T-cell (primary cell): ENCODE results near the gene DBT. TPM values are rescaled to one million over a fixed set of nuclear protein-coding genes. Genes with fewer than 3 reads are reported as not detected.

Experiments
- ATAC-seq, 4 experiments: fragments of 200-7000 bp in 3 of 4; fragments of 150-1000 bp in 1 of 4; cut with Tn5 transposase; replicated peaks in 1 of 4; 1 replicate in 3 of 4; 2 replicates in 1 of 4; pipeline ENCODE4 v1.10.0; 2021; ENCODE audit warnings: moderate library complexity in 3 of 4, mild to moderate bottlenecking in 2 of 4, moderate number of reproducible peaks in 1 of 4
- CTCF ChIA-PET, 2 donors: fragments of 300-600 bp; sonication (Branson Sonifier 250); formaldehyde crosslinking; loops; one replicate each; lab custom pipeline; 2022; ENCODE audit warnings: antibody characterized with exemption in 2 of 2; lab: Charles Lee
- POLR2A ChIA-PET, 2 donors: fragments of 300-600 bp; sonication (Branson Sonifier 250); formaldehyde crosslinking; loops; one replicate each; lab custom pipeline; 2022; ENCODE audit warnings: antibody characterized with exemption in 2 of 2; lab: Charles Lee
- DNase-seq, 35 experiments: peaks; one replicate each; pipeline versions ENCODE4 v3.0.0 to v3.0.0-alpha.2; 2013 to 2023
- H3K27ac ChIP-seq: one replicate; pipeline ENCODE4 v1.5.1; 2013; ENCODE audit warnings: low read length
- H3K27me3 ChIP-seq, 2 experiments: replicated peaks in 1 of 2; 1 replicate in 1 of 2; 2 replicates in 1 of 2; pipeline versions ENCODE4 v1.6.1 to v1.7.0; 2013; ENCODE audit warnings: low read length in 1 of 2, mixed read lengths in 1 of 2; ENCODE audit not compliant: control insufficient read depth in 2 of 2, insufficient read depth in 2 of 2; ENCODE audit errors: extremely low read depth in 1 of 2
- H3K36me3 ChIP-seq, 2 donors: 1 replicate in 1 of 2; 2 replicates in 1 of 2; pipeline versions ENCODE4 v1.6.1 to v1.7.0; 2013; ENCODE audit warnings: low read length in 1 of 2; ENCODE audit not compliant: control insufficient read depth in 2 of 2, insufficient read depth in 1 of 2; ENCODE audit errors: extremely low read depth in 1 of 2
- H3K4me1 ChIP-seq, 2 experiments: 1 replicate in 1 of 2; 2 replicates in 1 of 2; pipeline versions ENCODE4 v1.6.1 to v1.7.0; 2013; ENCODE audit warnings: low read length in 2 of 2, mixed read lengths in 1 of 2; ENCODE audit not compliant: insufficient read depth in 2 of 2, control insufficient read depth in 1 of 2; ENCODE audit errors: extremely low read depth in 1 of 2
- H3K4me3 ChIP-seq, 2 donors: 1 replicate in 1 of 2; 2 replicates in 1 of 2; pipeline versions ENCODE4 v1.5.1 to v1.7.0; 2013; ENCODE audit warnings: mild to moderate bottlenecking in 2 of 2, low read length in 1 of 2, moderate library complexity in 1 of 2; ENCODE audit not compliant: control insufficient read depth in 1 of 2; ENCODE audit errors: extremely low read depth in 1 of 2
- H3K9me3 ChIP-seq: 2 replicates; pipeline ENCODE4 v1.7.0; 2013
- H3K27ac Mint-ChIP-seq, 2 donors: one replicate each; pipeline ENCODE4 v1.8.0; 2020 to 2021; ENCODE audit warnings: mild to moderate bottlenecking in 2 of 2, mixed read lengths in 2 of 2
- H3K27me3 Mint-ChIP-seq, 2 donors: one replicate each; pipeline ENCODE4 v1.8.0; 2021 to 2022; ENCODE audit warnings: mixed read lengths in 2 of 2
- H3K36me3 Mint-ChIP-seq: one replicate; pipeline ENCODE4 v1.8.0; 2021; ENCODE audit warnings: mixed read lengths
- H3K4me1 Mint-ChIP-seq, 3 donors: one replicate each; pipeline ENCODE4 v1.8.0; 2020 to 2022; ENCODE audit warnings: mixed read lengths in 3 of 3, mild to moderate bottlenecking in 1 of 3
- H3K4me3 Mint-ChIP-seq, 3 donors: one replicate each; pipeline ENCODE4 v1.8.0; 2020 to 2022; ENCODE audit warnings: mild to moderate bottlenecking in 3 of 3, mixed read lengths in 3 of 3, moderate library complexity in 3 of 3
- H3K9me3 Mint-ChIP-seq, 3 donors: one replicate each; pipeline ENCODE4 v1.8.0; 2020 to 2022; ENCODE audit warnings: mixed read lengths in 3 of 3
- WGBS: methylation state at CpG from one replicate; pipeline ENCODE4 v1.1.5; 2013; ENCODE audit warnings: missing lambda C conversion rate; ENCODE audit not compliant: insufficient coverage; 5-methylcytosine and 5-hydroxymethylcytosine counted together
- total RNA-seq, 35 experiments: library from RNA in 6 of 35; stranded (reverse) in 6 of 35; fragments of 120-200 nt in 1 of 35; gene quantifications; one replicate each; pipeline versions ENCODE4 v1.2.1 to v1.2.4 and lab custom pipeline; 2013 to 2026

DBT gene
- total RNA-seq, 5 donors from 2014 or later (not counting 1 experiment from before 2014, with no cell fraction given): 10.9 to 13.3 (median 12.3) TPM

- CTCF ChIA-PET: no interaction called here
- peaks cover 43% of the 10 kb centered on the region for H3K36me3 Mint-ChIP-seq
- H3K27ac Mint-ChIP-seq: no peak overlapping the region
These were observed 102.7 kb downstream of the DBT start for GRCh38 chr1:100146958-100147357.

GRCh38 chr1:100145116-100145515 is 104.5 kb downstream of the DBT start:
- Mint-ChIP-seq H3K27ac (no peak overlapping the region), H3K27me3 (no peaks in the 10 kb centered on the region), H3K36me3 (peaks cover 53% of the 10 kb centered on the region), H3K4me1 (peaks cover 2 to 16% (median 7%) of the 10 kb centered on the region in 3 donors), H3K4me3 (no peak overlapping the region), H3K9me3 (no peaks in the 10 kb centered on the region)
- CTCF ChIA-PET: interaction anchor here in 1 of 2 donors (0.5 kb wide), 1 partner anchor 97 kb away, joined by 3 read pairs; no protein-coding TSS in a partner anchor
- ATAC-seq: no peak
- WGBS: 100% methylated on average over 1 of the region's 3 CpGs
- Histone ChIP-seq H3K27me3 (no peaks in the 10 kb centered on the region), H3K4me1 (no peaks in the 10 kb centered on the region), H3K9me3 (no peaks in the 10 kb centered on the region), H3K36me3 (peaks cover 0 to 80% of the 10 kb centered on the region in 2 donors), H3K4me3 (no peak overlapping the region), H3K27ac (no peak overlapping the region)
- POLR2A ChIA-PET: no interaction called here
- DNase-seq: no peak

More at GRCh38 chr1:100146958-100147357, 102.7 kb downstream of the DBT start:
- Histone ChIP-seq H3K4me1 (no peaks in the 10 kb centered on the region), H3K4me3 (no peak overlapping the region), H3K9me3 (no peaks in the 10 kb centered on the region), H3K27ac (no peak overlapping the region), H3K36me3 (peaks cover 0 to 63% of the 10 kb centered on the region in 2 donors), H3K27me3 (no peaks in the 10 kb centered on the region)
- DNase-seq: no peak
- ATAC-seq: no peak
- peaks cover 4 to 10% (median 4%) of the 10 kb centered on the region in 3 donors for H3K4me1 Mint-ChIP-seq
- no CpG with 5 or more reads among the region's 1 CpG for WGBS
- POLR2A ChIA-PET: no interaction called here
- no peak overlapping the region for H3K4me3 Mint-ChIP-seq
- H3K27me3 Mint-ChIP-seq: no peaks in the 10 kb centered on the region
- no peaks in the 10 kb centered on the region for H3K9me3 Mint-ChIP-seq

DNA sequence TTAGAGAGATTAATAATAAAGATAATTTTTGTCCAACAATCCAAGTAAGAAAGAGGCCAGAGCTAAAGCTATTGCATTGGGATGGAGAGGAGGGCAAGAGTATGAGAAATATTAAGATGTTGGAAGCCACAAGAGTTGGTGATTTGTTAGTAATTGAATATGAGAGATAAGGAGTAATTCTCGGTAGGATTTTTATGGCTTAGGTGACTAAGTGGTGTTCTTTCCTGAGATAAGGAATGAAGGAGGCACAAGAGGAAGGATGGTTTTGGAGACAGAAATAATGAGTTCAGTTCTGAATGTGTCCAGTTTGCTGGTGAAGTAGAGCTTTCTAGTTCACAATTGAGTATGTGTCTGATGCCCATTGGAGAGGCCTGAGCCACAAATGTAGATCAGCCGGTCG is 107.3 kb downstream of the DBT start:
- no peaks in the 10 kb centered on the region for H3K9me3 ChIP-seq
- H3K27me3 ChIP-seq: no peaks in the 10 kb centered on the region
- DNase-seq (no peak), ATAC-seq (no peak)
- no peak overlapping the region for H3K27ac ChIP-seq
- no peak overlapping the region for H3K4me3 Mint-ChIP-seq
- ChIA-PET CTCF (no interaction called here), POLR2A (no interaction called here)
- no peaks in the 10 kb centered on the region for H3K9me3 Mint-ChIP-seq
- peaks cover 4 to 16% (median 11%) of the 10 kb centered on the region in 3 donors for H3K4me1 Mint-ChIP-seq
- H3K36me3 Mint-ChIP-seq: peaks cover 60% of the 10 kb centered on the region
- H3K27me3 Mint-ChIP-seq: no peaks in the 10 kb centered on the region
- H3K36me3 ChIP-seq: peaks cover 0 to 94% of the 10 kb centered on the region in 2 donors
- H3K27ac Mint-ChIP-seq: no peak overlapping the region
- 100% methylated on average over 3 of the region's 3 CpGs for WGBS
- no peaks in the 10 kb centered on the region for H3K4me1 ChIP-seq
- H3K4me3 ChIP-seq: no peak overlapping the region

- ChIA-PET CTCF (no interaction called here), POLR2A (interaction anchor here in 1 of 2 donors (0.6 kb wide), 1 partner anchor 18 kb away, joined by 3 read pairs; no protein-coding TSS in a partner anchor)
- H3K27ac Mint-ChIP-seq: peak overlapping the region in 1 of 2 donors; percentile 45
- Histone ChIP-seq H3K4me1 (no peaks in the 10 kb centered on the region), H3K27me3 (no peaks in the 10 kb centered on the region), H3K27ac (no peak overlapping the region), H3K4me3 (no peak overlapping the region), H3K36me3 (peaks cover 0 to 91% of the 10 kb centered on the region in 2 donors), H3K9me3 (no peaks in the 10 kb centered on the region)
- H3K36me3 Mint-ChIP-seq: peaks cover 57% of the 10 kb centered on the region
- 100% methylated on average over 1 of the region's 4 CpGs for WGBS
- H3K27me3 Mint-ChIP-seq: no peaks in the 10 kb centered on the region
- DNase-seq (no peak), ATAC-seq (no peak)
- H3K4me3 Mint-ChIP-seq: no peak overlapping the region
- H3K4me1 Mint-ChIP-seq: peaks cover 6 to 16% (median 13%) of the 10 kb centered on the region in 3 donors
- no peaks in the 10 kb centered on the region for H3K9me3 Mint-ChIP-seq
These were observed 108.4 kb downstream of the DBT start for GRCh38 chr1:100141192-100141591.

DNA sequence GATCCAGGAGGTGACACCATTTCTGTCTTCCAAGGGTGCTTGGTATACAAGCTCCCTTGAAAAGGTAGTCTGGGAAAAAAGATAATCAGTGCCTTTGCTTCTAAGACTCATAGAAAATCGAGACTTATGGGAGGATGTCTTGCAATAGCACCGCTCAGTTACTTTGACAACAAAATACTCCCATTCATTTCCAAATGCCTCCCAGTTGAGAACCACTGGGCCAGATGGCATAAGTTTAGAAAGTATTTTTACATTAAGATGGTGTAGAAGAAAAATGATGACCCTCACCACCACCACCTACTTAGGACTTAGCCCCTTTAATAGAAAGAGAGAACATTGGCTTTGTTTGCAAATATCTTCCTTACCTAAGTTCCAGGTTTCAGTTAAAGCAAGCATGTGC is 112.0 kb downstream of the DBT start:
- H3K36me3 ChIP-seq: peaks cover 0 to 57% of the 10 kb centered on the region in 2 donors

More for the DNA sequence above, 112.0 kb downstream of the DBT start:
- peaks cover 34% of the 10 kb centered on the region for H3K36me3 Mint-ChIP-seq
- ChIA-PET CTCF (no interaction called here), POLR2A (no interaction called here)
- H3K27me3 Mint-ChIP-seq: no peaks in the 10 kb centered on the region
- Histone ChIP-seq H3K4me3 (no peak overlapping the region), H3K9me3 (no peaks in the 10 kb centered on the region), H3K27me3 (no peaks in the 10 kb centered on the region), H3K27ac (no peak overlapping the region), H3K4me1 (peaks cover 6 to 9% of the 10 kb centered on the region in 2 experiments)
- peaks cover 26 to 40% (median 34%) of the 10 kb centered on the region in 3 donors for H3K4me1 Mint-ChIP-seq
- no peak overlapping the region for H3K4me3 Mint-ChIP-seq
- no peaks in the 10 kb centered on the region for H3K9me3 Mint-ChIP-seq
- ATAC-seq: no peak
- DNase-seq: no peak
- WGBS: no CpG with 5 or more reads among the region's 2 CpGs
- H3K27ac Mint-ChIP-seq: no peak overlapping the region

Other genes starting within 250 kb of the DBT start
- 1 to 10 TPM; 2.8 to 6.6 (median 4.4) TPM for gene SASS6, start 116.9 kb downstream of the DBT start, total RNA-seq
- 10 to 100 TPM; 15.9 to 36.1 (median 33.0) TPM for gene TRMT13, start 116.7 kb downstream of the DBT start, total RNA-seq
- gene LRRC39, start 71.6 kb downstream of the DBT start, total RNA-seq: 1 to 10 TPM; 1.1 to 1.5 (median 1.3) TPM
- 10 to 100 TPM; 36.0 to 53.6 (median 40.1) TPM for gene RTCA, start 16.4 kb upstream of the DBT start, total RNA-seq
- gene CDC14A, start 102.7 kb upstream of the DBT start, total RNA-seq: 100 to 1,000 TPM in 2 of 5 donors, 10 to 100 TPM in 3; 77.1 to 169 (median 91.6) TPM